ENCODE results near the gene MAGI2.

MAGI2 gene

DNA sequence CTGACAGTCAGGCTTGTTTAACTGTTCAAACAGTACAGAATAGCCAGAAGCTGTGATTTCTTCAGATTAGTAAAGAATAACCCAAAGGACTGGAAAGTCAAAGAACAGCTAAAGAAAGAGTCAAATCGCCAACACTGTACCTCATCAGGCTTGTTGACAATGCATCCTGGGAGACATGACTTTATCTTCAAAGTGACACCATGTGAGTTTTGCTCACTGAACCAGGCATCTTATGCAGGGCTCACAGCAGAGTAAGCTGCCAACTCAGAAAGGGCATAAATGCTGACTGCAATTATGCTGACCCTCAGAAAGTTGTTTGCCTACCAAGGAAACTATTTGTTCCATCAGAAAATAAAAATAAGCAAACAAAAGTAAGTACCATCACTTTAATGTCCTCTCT is 96.4 kb downstream of the MAGI2 start:
- Histone ChIP-seq H3F3A (ENCODE audit: low read depth) (no peaks in the 10 kb centered on the region), H3K4me1 (ENCODE audit: insufficient read depth, low read length, poor library complexity, severe bottlenecking) (no peaks in the 10 kb centered on the region), H3K9me3 (ENCODE audit: insufficient read depth, low read depth, low read length) (no peaks in the 10 kb centered on the region), H3K9ac (ENCODE audit: low read depth, low read length, poor library complexity, severe bottlenecking) (no peak overlapping the region), H3K27me3 (ENCODE audit: insufficient read depth, low read length, poor library complexity, severe bottlenecking) (no peaks in the 10 kb centered on the region), H4K20me1 (ENCODE audit: insufficient read depth, low read length, poor library complexity, severe bottlenecking) (no peaks in the 10 kb centered on the region), H2AFZ (ENCODE audit: low read length) (no peak overlapping the region), H3K4me3 (ENCODE audit: low read length, poor library complexity, severe bottlenecking) (no peak overlapping the region), H3K36me3 (ENCODE audit: insufficient read depth, low read length) (no peaks in the 10 kb centered on the region), H3K79me2 (ENCODE audit: insufficient read depth, low read length) (no peaks in the 10 kb centered on the region), H3K4me2 (ENCODE audit: low read depth, low read length, poor library complexity, severe bottlenecking) (no peak overlapping the region), H3K9me2 (replicated peaks; ENCODE audit: low read depth, low read length) (no peaks in the 10 kb centered on the region)
- TF ChIP-seq CTCF (conservative IDR thresholded peaks at IDR 0.05; ENCODE audit: low read length) (no peak), EZH2phosphoT487 (IDR thresholded peaks at IDR 0.05; ENCODE audit: borderline replicate concordance) (no peak)

- Histone ChIP-seq H3K27me3 (ENCODE audit: insufficient read depth, low read length, poor library complexity, severe bottlenecking) (no peaks in the 10 kb centered on the region), H3K4me3 (ENCODE audit: low read length, poor library complexity, severe bottlenecking) (no peak overlapping the region), H3K9me2 (replicated peaks; ENCODE audit: low read depth, low read length) (no peaks in the 10 kb centered on the region), H3K4me2 (ENCODE audit: low read depth, low read length, poor library complexity, severe bottlenecking) (no peak overlapping the region), H3K4me1 (ENCODE audit: insufficient read depth, low read length, poor library complexity, severe bottlenecking) (no peaks in the 10 kb centered on the region), H3K9me3 (ENCODE audit: insufficient read depth, low read depth, low read length) (no peaks in the 10 kb centered on the region), H3K36me3 (ENCODE audit: insufficient read depth, low read length) (no peaks in the 10 kb centered on the region), H4K20me1 (ENCODE audit: insufficient read depth, low read length, poor library complexity, severe bottlenecking) (no peaks in the 10 kb centered on the region), H3F3A (ENCODE audit: low read depth) (no peaks in the 10 kb centered on the region), H3K9ac (ENCODE audit: low read depth, low read length, poor library complexity, severe bottlenecking) (no peak overlapping the region), H2AFZ (ENCODE audit: low read length) (no peak overlapping the region), H3K79me2 (ENCODE audit: insufficient read depth, low read length) (no peaks in the 10 kb centered on the region)
- TF ChIP-seq EZH2phosphoT487 (IDR thresholded peaks at IDR 0.05; ENCODE audit: borderline replicate concordance) = no peak
- TF ChIP-seq CTCF (conservative IDR thresholded peaks at IDR 0.05; ENCODE audit: low read length) = no peak
Measured at GRCh38 chr7:79353720-79354468, 99.6 kb downstream of the MAGI2 start.

GRCh38 chr7:79352323-79352722 is 101.1 kb downstream of the MAGI2 start:
- Histone ChIP-seq H3K4me2 (ENCODE audit: low read depth, low read length, poor library complexity, severe bottlenecking) (no peak overlapping the region), H3K27me3 (ENCODE audit: insufficient read depth, low read length, poor library complexity, severe bottlenecking) (no peaks in the 10 kb centered on the region), H3K4me3 (ENCODE audit: low read length, poor library complexity, severe bottlenecking) (no peak overlapping the region), H3K9me3 (ENCODE audit: insufficient read depth, low read depth, low read length) (no peaks in the 10 kb centered on the region), H3K9me2 (replicated peaks; ENCODE audit: low read depth, low read length) (no peaks in the 10 kb centered on the region), H3K4me1 (ENCODE audit: insufficient read depth, low read length, poor library complexity, severe bottlenecking) (no peaks in the 10 kb centered on the region), H4K20me1 (ENCODE audit: insufficient read depth, low read length, poor library complexity, severe bottlenecking) (no peaks in the 10 kb centered on the region), H3K36me3 (ENCODE audit: insufficient read depth, low read length) (no peaks in the 10 kb centered on the region), H2AFZ (ENCODE audit: low read length) (no peak overlapping the region), H3K79me2 (ENCODE audit: insufficient read depth, low read length) (no peaks in the 10 kb centered on the region), H3K9ac (ENCODE audit: low read depth, low read length, poor library complexity, severe bottlenecking) (no peak overlapping the region), H3F3A (ENCODE audit: low read depth) (no peaks in the 10 kb centered on the region)
- TF ChIP-seq CTCF (conservative IDR thresholded peaks at IDR 0.05; ENCODE audit: low read length) (no peak), EZH2phosphoT487 (IDR thresholded peaks at IDR 0.05; ENCODE audit: borderline replicate concordance) (no peak)

Data from Loucy (cell line).